ENCODE measurements around the gene GRPR.

The GRPR gene

DNA sequence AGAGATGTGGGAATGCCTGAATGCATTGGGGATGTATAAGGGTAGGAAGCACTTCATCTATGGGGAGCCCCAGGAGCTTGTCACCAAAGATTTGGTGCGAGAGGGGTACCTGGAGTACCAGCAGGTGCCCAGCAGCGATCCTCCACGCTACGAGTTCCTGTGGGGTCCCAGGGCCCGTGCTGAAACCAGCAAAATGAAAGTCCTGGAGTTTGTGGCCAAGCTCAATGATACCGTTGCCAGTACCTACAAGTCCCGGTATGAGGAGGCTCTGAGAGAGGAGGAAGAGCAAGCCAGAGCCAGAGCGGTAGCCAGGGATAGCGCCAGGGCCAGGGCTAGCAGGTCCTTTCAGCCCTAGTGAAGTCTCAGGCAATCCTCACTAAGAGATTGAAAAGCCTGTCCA is 47.7 kb downstream of the GRPR start:
- no peak overlapping the region for H2AK5ac ChIP-seq (ENCODE audit: low read length, severe bottlenecking)
- no peak overlapping the region for H2BK12ac ChIP-seq (ENCODE audit: low read length in 2 of 2)
- no peaks in the 10 kb centered on the region for H3K9me3 ChIP-seq (ENCODE audit: control insufficient read depth, low read length)
- WGBS: 97% methylated on average over 9 of the region's 9 CpGs
- H4K91ac ChIP-seq (ENCODE audit: low read length): no peak overlapping the region
- no peak overlapping the region for H2BK15ac ChIP-seq (ENCODE audit: low read depth, poor library complexity, severe bottlenecking)
- no peak overlapping the region for H3K9ac ChIP-seq (ENCODE audit: low read length)
- no peak overlapping the region for H4K8ac ChIP-seq (ENCODE audit: low read length)
- H3K27me3 ChIP-seq (ENCODE audit: control insufficient read depth in 1 of 2, insufficient read depth in 1 of 2, low read length in 2 of 2): peaks cover 0 to 37% of the 10 kb centered on the region in 2 experiments
- no peak overlapping the region for H3K14ac ChIP-seq (ENCODE audit: low read length in 2 of 2)
- H3K4ac ChIP-seq (ENCODE audit: low read depth in 1 of 2, low read length in 2 of 2): no peak overlapping the region
- DNase-seq: no peak
- no peak overlapping the region for H2AFZ ChIP-seq (ENCODE audit: low read depth, low read length)
- no peak overlapping the region for H3K4me3 ChIP-seq (ENCODE audit: insufficient read depth in 1 of 2, low read depth in 1 of 2, low read length in 2 of 2)
- H3K18ac ChIP-seq (ENCODE audit: low read depth in 1 of 2, low read length in 2 of 2): no peak overlapping the region
- H3K36me3 ChIP-seq (ENCODE audit: control insufficient read depth in 1 of 2, insufficient read depth in 2 of 2, low read depth in 1 of 2, low read length in 2 of 2): no peaks in the 10 kb centered on the region
- no peak overlapping the region for H2BK120ac ChIP-seq (ENCODE audit: low read depth, low read length)
- H3K4me2 ChIP-seq (ENCODE audit: low read length, poor library complexity, severe bottlenecking): no peak overlapping the region
- H3K79me1 ChIP-seq (replicated peaks; ENCODE audit: low read length, poor library complexity, severe bottlenecking): no peaks in the 10 kb centered on the region
- H3K4me1 ChIP-seq (ENCODE audit: control insufficient read depth, insufficient read depth, low read depth, low read length): no peaks in the 10 kb centered on the region
- H3K27ac ChIP-seq (ENCODE audit: low read length, poor library complexity, severe bottlenecking): no peak overlapping the region
- no peak overlapping the region for H3K23ac ChIP-seq (ENCODE audit: low read length in 2 of 2)
- no peak overlapping the region for H2BK5ac ChIP-seq (ENCODE audit: low read depth, low read length, poor library complexity, severe bottlenecking)

DNA sequence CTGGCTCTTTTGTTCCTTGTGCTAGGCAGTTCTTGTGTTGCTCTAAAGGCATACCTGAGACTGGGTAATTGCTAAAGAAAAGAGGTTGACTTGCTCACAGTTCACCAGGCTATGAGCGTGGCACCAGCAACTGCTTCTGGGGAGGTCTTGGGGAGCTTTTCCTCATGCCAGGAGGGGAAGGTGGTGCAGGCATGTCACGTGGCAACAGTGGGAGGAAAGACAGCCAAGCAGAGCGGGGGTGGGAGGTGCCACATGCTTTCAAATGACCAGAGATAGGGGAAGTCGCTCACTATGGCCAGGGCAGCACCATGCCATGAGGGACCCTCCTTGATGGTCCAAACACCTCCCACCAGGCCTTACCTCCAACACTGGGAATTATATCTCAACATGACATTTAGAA is 48.6 kb downstream of the GRPR start:
- no peak overlapping the region for H2BK15ac ChIP-seq (ENCODE audit: low read depth, poor library complexity, severe bottlenecking)
- no peak overlapping the region for H4K91ac ChIP-seq (ENCODE audit: low read length)
- no peak overlapping the region for H3K18ac ChIP-seq (ENCODE audit: low read depth in 1 of 2, low read length in 2 of 2)
- H3K4ac ChIP-seq (ENCODE audit: low read depth in 1 of 2, low read length in 2 of 2): no peak overlapping the region
- no peak overlapping the region for H3K4me3 ChIP-seq (ENCODE audit: insufficient read depth in 1 of 2, low read depth in 1 of 2, low read length in 2 of 2)
- no peak overlapping the region for H2BK12ac ChIP-seq (ENCODE audit: low read length in 2 of 2)
- no peak overlapping the region for H3K14ac ChIP-seq (ENCODE audit: low read length in 2 of 2)
- H3K4me1 ChIP-seq (ENCODE audit: control insufficient read depth, insufficient read depth, low read depth, low read length): no peaks in the 10 kb centered on the region
- H3K4me2 ChIP-seq (ENCODE audit: low read length, poor library complexity, severe bottlenecking): no peak overlapping the region
- no peak overlapping the region for H2BK5ac ChIP-seq (ENCODE audit: low read depth, low read length, poor library complexity, severe bottlenecking)
- no peak overlapping the region for H2BK120ac ChIP-seq (ENCODE audit: low read depth, low read length)
- no peaks in the 10 kb centered on the region for H3K79me1 ChIP-seq (replicated peaks; ENCODE audit: low read length, poor library complexity, severe bottlenecking)
- no peaks in the 10 kb centered on the region for H3K36me3 ChIP-seq (ENCODE audit: control insufficient read depth in 1 of 2, insufficient read depth in 2 of 2, low read depth in 1 of 2, low read length in 2 of 2)
- H3K27ac ChIP-seq (ENCODE audit: low read length, poor library complexity, severe bottlenecking): no peak overlapping the region
- H2AK5ac ChIP-seq (ENCODE audit: low read length, severe bottlenecking): no peak overlapping the region
- no peak overlapping the region for H3K23ac ChIP-seq (ENCODE audit: low read length in 2 of 2)
- DNase-seq: no peak
- WGBS: 100% methylated on average over 3 of the region's 4 CpGs
- H2AFZ ChIP-seq (ENCODE audit: low read depth, low read length): no peak overlapping the region
- H3K27me3 ChIP-seq (ENCODE audit: control insufficient read depth in 1 of 2, insufficient read depth in 1 of 2, low read length in 2 of 2): peaks cover 0 to 38% of the 10 kb centered on the region in 2 experiments
- H3K9me3 ChIP-seq (ENCODE audit: control insufficient read depth, low read length): no peaks in the 10 kb centered on the region
- H4K8ac ChIP-seq (ENCODE audit: low read length): no peak overlapping the region
- no peak overlapping the region for H3K9ac ChIP-seq (ENCODE audit: low read length)

DNA sequence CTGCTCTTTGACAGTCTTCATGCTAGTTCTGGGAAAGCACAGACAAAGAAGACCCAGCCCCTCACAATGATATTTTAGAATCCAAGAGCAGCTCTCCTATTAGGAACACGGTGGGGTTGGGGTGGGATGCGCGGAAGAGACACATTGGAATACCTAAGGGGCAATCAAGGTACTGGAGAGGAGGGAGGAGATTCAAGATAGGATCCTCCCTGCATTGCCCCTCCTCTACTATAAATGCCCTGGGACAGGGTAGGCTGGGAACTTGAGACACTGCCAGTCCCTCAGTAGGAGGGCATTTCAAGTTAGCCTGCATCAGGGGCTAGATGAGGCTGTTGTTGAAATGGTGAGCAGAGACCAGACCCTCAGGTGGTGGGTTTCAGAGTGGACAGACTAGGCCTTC is 49.0 kb downstream of the GRPR start:
- Histone ChIP-seq H3K9ac (ENCODE audit: low read length) (no peak overlapping the region), H3K4ac (ENCODE audit: low read depth in 1 of 2, low read length in 2 of 2) (no peak overlapping the region), H3K18ac (ENCODE audit: low read depth in 1 of 2, low read length in 2 of 2) (no peak overlapping the region), H4K8ac (ENCODE audit: low read length) (no peak overlapping the region), H3K79me1 (replicated peaks; ENCODE audit: low read length, poor library complexity, severe bottlenecking) (no peaks in the 10 kb centered on the region), H3K9me3 (ENCODE audit: control insufficient read depth, low read length) (no peaks in the 10 kb centered on the region), H3K4me2 (ENCODE audit: low read length, poor library complexity, severe bottlenecking) (no peak overlapping the region), H2BK5ac (ENCODE audit: low read depth, low read length, poor library complexity, severe bottlenecking) (no peak overlapping the region), H3K27ac (ENCODE audit: low read length, poor library complexity, severe bottlenecking) (no peak overlapping the region), H2AFZ (ENCODE audit: low read depth, low read length) (no peak overlapping the region), H3K23ac (ENCODE audit: low read length in 2 of 2) (no peak overlapping the region), H3K14ac (ENCODE audit: low read length in 2 of 2) (no peak overlapping the region), H3K4me3 (ENCODE audit: insufficient read depth in 1 of 2, low read depth in 1 of 2, low read length in 2 of 2) (no peak overlapping the region), H4K91ac (ENCODE audit: low read length) (no peak overlapping the region), H2BK120ac (ENCODE audit: low read depth, low read length) (no peak overlapping the region), H2AK5ac (ENCODE audit: low read length, severe bottlenecking) (no peak overlapping the region), H2BK12ac (ENCODE audit: low read length in 2 of 2) (no peak overlapping the region), H3K27me3 (ENCODE audit: control insufficient read depth in 1 of 2, insufficient read depth in 1 of 2, low read length in 2 of 2) (peaks cover 0 to 38% of the 10 kb centered on the region in 2 experiments), H3K4me1 (ENCODE audit: control insufficient read depth, insufficient read depth, low read depth, low read length) (no peaks in the 10 kb centered on the region), H3K36me3 (ENCODE audit: control insufficient read depth in 1 of 2, insufficient read depth in 2 of 2, low read depth in 1 of 2, low read length in 2 of 2) (no peaks in the 10 kb centered on the region), H2BK15ac (ENCODE audit: low read depth, poor library complexity, severe bottlenecking) (no peak overlapping the region)
- WGBS: no CpG with 5 or more reads among the region's 3 CpGs
- no peak for DNase-seq

DNA sequence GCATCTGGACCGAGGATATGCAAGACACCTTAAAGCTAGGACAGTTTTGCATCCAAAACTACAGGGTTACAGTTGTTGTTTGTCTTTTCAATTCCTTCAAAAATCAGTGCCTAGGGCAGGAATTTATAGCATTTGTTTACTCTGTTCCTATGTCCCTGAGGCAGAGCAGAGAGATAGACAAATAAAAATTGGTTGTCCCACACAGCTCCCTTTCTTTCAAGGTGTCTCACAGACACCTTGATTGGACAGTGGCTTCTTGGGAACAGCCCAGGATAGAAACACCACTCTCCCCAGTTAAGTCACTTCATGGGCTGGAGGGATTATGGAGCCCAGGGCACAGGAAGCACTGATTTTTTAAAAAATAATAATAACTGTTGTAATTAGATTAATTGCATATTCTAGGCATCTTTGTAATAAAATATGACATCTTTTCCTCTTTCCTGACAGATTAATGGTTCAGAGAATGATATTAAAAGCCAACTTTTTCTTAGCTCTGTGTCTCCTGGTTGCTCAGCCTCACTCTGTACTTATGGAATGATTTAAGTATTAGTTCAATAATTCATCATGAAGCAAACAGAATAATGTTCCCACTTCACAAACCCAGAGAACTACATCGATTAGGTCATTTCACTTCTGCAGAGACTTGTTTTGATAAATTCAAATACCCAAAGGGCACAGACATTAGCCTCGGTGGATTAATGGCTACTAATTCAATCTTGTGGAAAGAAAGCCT is 52.1 kb downstream of the GRPR start:
- WGBS: 100% methylated on average over 1 of the region's 3 CpGs
- no peak overlapping the region for H2BK120ac ChIP-seq (ENCODE audit: low read depth, low read length)
- no peak overlapping the region for H2BK12ac ChIP-seq (ENCODE audit: low read length in 2 of 2)
- no peaks in the 10 kb centered on the region for H3K36me3 ChIP-seq (ENCODE audit: control insufficient read depth in 1 of 2, insufficient read depth in 2 of 2, low read depth in 1 of 2, low read length in 2 of 2)
- no peak overlapping the region for H4K8ac ChIP-seq (ENCODE audit: low read length)
- no peak overlapping the region for H2AFZ ChIP-seq (ENCODE audit: low read depth, low read length)
- no peak overlapping the region for H3K9ac ChIP-seq (ENCODE audit: low read length)
- H3K4ac ChIP-seq (ENCODE audit: low read depth in 1 of 2, low read length in 2 of 2): no peak overlapping the region
- no peak overlapping the region for H3K23ac ChIP-seq (ENCODE audit: low read length in 2 of 2)
- H3K4me1 ChIP-seq (ENCODE audit: control insufficient read depth, insufficient read depth, low read depth, low read length): no peaks in the 10 kb centered on the region
- H3K27me3 ChIP-seq (ENCODE audit: control insufficient read depth in 1 of 2, insufficient read depth in 1 of 2, low read length in 2 of 2): peaks cover 0 to 25% of the 10 kb centered on the region in 2 experiments
- H3K9me3 ChIP-seq (ENCODE audit: control insufficient read depth, low read length): no peaks in the 10 kb centered on the region
- no peak overlapping the region for H2AK5ac ChIP-seq (ENCODE audit: low read length, severe bottlenecking)
- no peak overlapping the region for H2BK15ac ChIP-seq (ENCODE audit: low read depth, poor library complexity, severe bottlenecking)
- H4K91ac ChIP-seq (ENCODE audit: low read length): no peak overlapping the region
- no peak overlapping the region for H3K18ac ChIP-seq (ENCODE audit: low read depth in 1 of 2, low read length in 2 of 2)
- DNase-seq: no peak
- no peak overlapping the region for H3K14ac ChIP-seq (ENCODE audit: low read length in 2 of 2)
- H3K27ac ChIP-seq (ENCODE audit: low read length, poor library complexity, severe bottlenecking): no peak overlapping the region
- no peak overlapping the region for H2BK5ac ChIP-seq (ENCODE audit: low read depth, low read length, poor library complexity, severe bottlenecking)
- no peaks in the 10 kb centered on the region for H3K79me1 ChIP-seq (replicated peaks; ENCODE audit: low read length, poor library complexity, severe bottlenecking)
- no peak overlapping the region for H3K4me2 ChIP-seq (ENCODE audit: low read length, poor library complexity, severe bottlenecking)
- H3K4me3 ChIP-seq (ENCODE audit: insufficient read depth in 1 of 2, low read depth in 1 of 2, low read length in 2 of 2): no peak overlapping the region
